ENCODE data around the gene C1RL. TPM values are rescaled to one million over a fixed set of nuclear protein-coding genes. Genes with fewer than 3 reads are reported as not detected.
A peak's percentile ranks its signal among the peaks of the same experiment; 100 is the strongest.

The C1RL gene
- total and polyA plus RNA-seq, 4 donors = 67.5 to 188 (median 124) TPM

- no peak overlapping the region for H3K4me3 ChIP-seq (ENCODE audit: low read depth in 1 of 3, low read length in 3 of 3)
- no peak overlapping the region for H3K9ac ChIP-seq (ENCODE audit: low read depth in 1 of 2, low read length in 2 of 2)
- TF ChIP-seq RXRA (IDR thresholded peaks at IDR 0.05) (peak in 1 of 2 donors; percentile 66), GABPA (IDR thresholded peaks at IDR 0.05 in 1 of 2, conservative IDR thresholded peaks at IDR 0.05 in 1 of 2) (no peak), HNF4A (conservative IDR thresholded peaks at IDR 0.05) (peak in 1 of 2 donors; percentile 57)
- H3K36me3 ChIP-seq (ENCODE audit: control insufficient read depth in 4 of 4, insufficient read depth in 3 of 4, low read depth in 1 of 4, low read length in 3 of 4) = peaks cover 0 to 45% (median 14%) of the 10 kb centered on the region in 4 donors
- WGBS = 75% methylated on average over 18 of the region's 18 CpGs
- no peak for DNase-seq (ENCODE audit: low spot score)
- peaks cover 3 to 27% (median 15%) of the 10 kb centered on the region in 4 donors for H3K4me1 ChIP-seq (ENCODE audit: control insufficient read depth in 4 of 4, insufficient read depth in 4 of 4, low read length in 3 of 4)
- H3K27ac ChIP-seq (ENCODE audit: low read depth in 1 of 2, low read length in 2 of 2) = peak overlapping the region in 1 of 2 donors; percentile 23
- no peaks in the 10 kb centered on the region for H3K9me3 ChIP-seq (ENCODE audit: control insufficient read depth in 4 of 4, low read length in 3 of 4)
- no peaks in the 10 kb centered on the region for H3K27me3 ChIP-seq (ENCODE audit: control insufficient read depth in 4 of 4, insufficient read depth in 4 of 4, low read length in 3 of 4)
Measured at GRCh38 chr12:7142809-7143465, 33.9 kb upstream of the C1RL start.

GRCh38 chr12:7142056-7142644 lies 33.1 kb upstream of the C1RL start:
- H3K4me3 ChIP-seq (ENCODE audit: low read depth in 1 of 3, low read length in 3 of 3) = no peak overlapping the region
- no peaks in the 10 kb centered on the region for H3K27me3 ChIP-seq (ENCODE audit: control insufficient read depth in 4 of 4, insufficient read depth in 4 of 4, low read length in 3 of 4)
- H3K27ac ChIP-seq (ENCODE audit: low read depth in 1 of 2, low read length in 2 of 2) = no peak overlapping the region
- peaks cover 4 to 52% (median 17%) of the 10 kb centered on the region in 4 donors for H3K36me3 ChIP-seq (ENCODE audit: control insufficient read depth in 4 of 4, insufficient read depth in 3 of 4, low read depth in 1 of 4, low read length in 3 of 4)
- no peak overlapping the region for H3K9ac ChIP-seq (ENCODE audit: low read depth in 1 of 2, low read length in 2 of 2)
- WGBS = 84% methylated on average over 5 of the region's 5 CpGs
- no peaks in the 10 kb centered on the region for H3K9me3 ChIP-seq (ENCODE audit: control insufficient read depth in 4 of 4, low read length in 3 of 4)
- H3K4me1 ChIP-seq (ENCODE audit: control insufficient read depth in 4 of 4, insufficient read depth in 4 of 4, low read length in 3 of 4) = peaks cover 3 to 27% (median 15%) of the 10 kb centered on the region in 4 donors
- peak; percentile 66 for DNase-seq (ENCODE audit: low spot score)
- TF ChIP-seq RAD21 (IDR thresholded peaks at IDR 0.05) = peak; percentile 72 to 83
- no peak for TF ChIP-seq FOXA2 (IDR thresholded peaks at IDR 0.05)
- no peak for TF ChIP-seq YY1 (IDR thresholded peaks at IDR 0.05)
- no peak for TF ChIP-seq TAF1 (conservative IDR thresholded peaks at IDR 0.05)
- TF ChIP-seq CTCF (IDR thresholded peaks at IDR 0.05; ENCODE audit: low read depth, low read length, missing input control) = peak; percentile 72

- no peak overlapping the region for H3K27ac ChIP-seq (ENCODE audit: low read depth in 1 of 2, low read length in 2 of 2)
- peaks cover 3 to 20% (median 11%) of the 10 kb centered on the region in 4 donors for H3K4me1 ChIP-seq (ENCODE audit: control insufficient read depth in 4 of 4, insufficient read depth in 4 of 4, low read length in 3 of 4)
- DNase-seq (ENCODE audit: low spot score) = no peak
- 97% methylated on average over 7 of the region's 7 CpGs for WGBS
- no peak overlapping the region for H3K9ac ChIP-seq (ENCODE audit: low read depth in 1 of 2, low read length in 2 of 2)
- peaks cover 8 to 58% (median 20%) of the 10 kb centered on the region in 4 donors for H3K36me3 ChIP-seq (ENCODE audit: control insufficient read depth in 4 of 4, insufficient read depth in 3 of 4, low read depth in 1 of 4, low read length in 3 of 4)
- H3K4me3 ChIP-seq (ENCODE audit: low read depth in 1 of 3, low read length in 3 of 3) = no peak overlapping the region
- H3K27me3 ChIP-seq (ENCODE audit: control insufficient read depth in 4 of 4, insufficient read depth in 4 of 4, low read length in 3 of 4) = no peaks in the 10 kb centered on the region
- H3K9me3 ChIP-seq (ENCODE audit: control insufficient read depth in 4 of 4, low read length in 3 of 4) = no peaks in the 10 kb centered on the region
- TF ChIP-seq YY1 (IDR thresholded peaks at IDR 0.05) (no peak), JUND (IDR thresholded peaks at IDR 0.05) (no peak), RAD21 (IDR thresholded peaks at IDR 0.05) (no peak)
Measured at GRCh38 chr12:7141351-7142005, 32.5 kb upstream of the C1RL start.

GRCh38 chr12:7139200-7139599 lies 30.2 kb upstream of the C1RL start:
- DNase-seq (ENCODE audit: low spot score) = no peak
- Histone ChIP-seq H3K36me3 (ENCODE audit: control insufficient read depth in 4 of 4, insufficient read depth in 3 of 4, low read depth in 1 of 4, low read length in 3 of 4) (peaks cover 9 to 81% (median 37%) of the 10 kb centered on the region in 4 donors), H3K9ac (ENCODE audit: low read depth in 1 of 2, low read length in 2 of 2) (no peak overlapping the region), H3K27ac (ENCODE audit: low read depth in 1 of 2, low read length in 2 of 2) (no peak overlapping the region), H3K9me3 (ENCODE audit: control insufficient read depth in 4 of 4, low read length in 3 of 4) (no peaks in the 10 kb centered on the region), H3K27me3 (ENCODE audit: control insufficient read depth in 4 of 4, insufficient read depth in 4 of 4, low read length in 3 of 4) (no peaks in the 10 kb centered on the region), H3K4me1 (ENCODE audit: control insufficient read depth in 4 of 4, insufficient read depth in 4 of 4, low read length in 3 of 4) (peaks cover 3 to 10% (median 5%) of the 10 kb centered on the region in 4 donors), H3K4me3 (ENCODE audit: low read depth in 1 of 3, low read length in 3 of 3) (no peak overlapping the region)
- no peak for TF ChIP-seq EGR1 (IDR thresholded peaks at IDR 0.05; ENCODE audit: low read depth in 2 of 2)
- TF ChIP-seq TAF1 (conservative IDR thresholded peaks at IDR 0.05) = no peak
- no peak for TF ChIP-seq ZBTB33 (IDR thresholded peaks at IDR 0.05)
- TF ChIP-seq RXRA (IDR thresholded peaks at IDR 0.05) = no peak
- 98% methylated on average over 2 of the region's 2 CpGs for WGBS
